ENCODE measurements around the gene RBM14.
"Not testable (repeated sequence)": the region's sequence is repeated elsewhere in the genome, so short reads cannot be mapped to it uniquely, and the experiment has no call there.

The RBM14 gene

DNA sequence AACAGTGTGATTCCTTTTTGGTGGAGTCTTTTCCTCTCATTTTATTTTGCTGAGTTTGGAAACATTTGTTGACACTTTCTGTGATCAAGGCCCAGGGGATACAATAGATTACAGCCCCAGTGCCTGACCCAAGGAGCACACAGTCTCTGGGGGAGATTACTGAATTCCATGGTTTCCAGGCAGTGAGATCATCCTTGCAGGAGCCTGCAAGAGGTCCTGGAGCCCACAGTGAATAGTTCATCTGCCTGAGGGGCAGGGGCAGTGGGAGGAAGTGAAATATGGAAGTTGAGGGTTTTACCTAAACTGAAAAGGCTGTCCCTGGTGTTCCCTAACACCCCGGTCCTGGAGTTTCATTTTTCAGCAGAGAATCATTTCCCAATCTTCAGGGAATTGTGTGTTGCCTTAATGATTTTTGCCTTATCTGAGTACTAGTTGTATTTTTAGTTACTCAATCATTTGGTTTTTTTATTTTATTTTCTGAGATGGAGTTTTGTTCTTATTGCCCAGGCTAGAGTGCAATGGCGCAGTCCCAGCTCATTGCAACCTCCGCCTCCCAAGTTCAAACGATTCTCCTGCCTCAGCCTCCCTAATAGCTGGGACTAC lies 15.7 kb upstream of the RBM14 start:
- no peak overlapping the region for H3K9ac ChIP-seq (ENCODE audit: low read length)
- H3F3A ChIP-seq (ENCODE audit: insufficient read depth) = no peaks in the 10 kb centered on the region
- no peak overlapping the region for H3K4me3 ChIP-seq (ENCODE audit: insufficient read depth, low read length, poor library complexity, severe bottlenecking)
- no peak for TF ChIP-seq EZH2phosphoT487 (conservative IDR thresholded peaks at IDR 0.05; ENCODE audit: low read length)
- TF ChIP-seq, protein P1, sequence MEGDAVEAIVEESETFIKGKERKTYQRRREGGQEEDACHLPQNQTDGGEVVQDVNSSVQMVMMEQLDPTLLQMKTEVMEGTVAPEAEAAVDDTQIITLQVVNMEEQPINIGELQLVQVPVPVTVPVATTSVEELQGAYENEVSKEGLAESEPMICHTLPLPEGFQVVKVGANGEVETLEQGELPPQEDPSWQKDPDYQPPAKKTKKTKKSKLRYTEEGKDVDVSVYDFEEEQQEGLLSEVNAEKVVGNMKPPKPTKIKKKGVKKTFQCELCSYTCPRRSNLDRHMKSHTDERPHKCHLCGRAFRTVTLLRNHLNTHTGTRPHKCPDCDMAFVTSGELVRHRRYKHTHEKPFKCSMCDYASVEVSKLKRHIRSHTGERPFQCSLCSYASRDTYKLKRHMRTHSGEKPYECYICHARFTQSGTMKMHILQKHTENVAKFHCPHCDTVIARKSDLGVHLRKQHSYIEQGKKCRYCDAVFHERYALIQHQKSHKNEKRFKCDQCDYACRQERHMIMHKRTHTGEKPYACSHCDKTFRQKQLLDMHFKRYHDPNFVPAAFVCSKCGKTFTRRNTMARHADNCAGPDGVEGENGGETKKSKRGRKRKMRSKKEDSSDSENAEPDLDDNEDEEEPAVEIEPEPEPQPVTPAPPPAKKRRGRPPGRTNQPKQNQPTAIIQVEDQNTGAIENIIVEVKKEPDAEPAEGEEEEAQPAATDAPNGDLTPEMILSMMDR (IDR thresholded peaks at IDR 0.05; ENCODE audit: insufficient read depth, low read length, poor library complexity, severe bottlenecking) = no peak
- H3K27ac ChIP-seq (ENCODE audit: low read depth, low read length) = no peak overlapping the region
- H4K20me1 ChIP-seq (ENCODE audit: low read depth, low read length) = no peaks in the 10 kb centered on the region
- no peaks in the 10 kb centered on the region for H3K9me3 ChIP-seq (ENCODE audit: insufficient read depth, low read length)
- no peaks in the 10 kb centered on the region for H3K36me3 ChIP-seq (ENCODE audit: low read length)
- H3K79me2 ChIP-seq (ENCODE audit: insufficient read depth, low read length) = no peaks in the 10 kb centered on the region
- H2AFZ ChIP-seq (ENCODE audit: low read depth, low read length, severe bottlenecking) = no peak overlapping the region
- no peaks in the 10 kb centered on the region for H3K9me2 ChIP-seq (replicated peaks; ENCODE audit: insufficient read depth, low read length)
- H3K27me3 ChIP-seq (ENCODE audit: low read length) = no peaks in the 10 kb centered on the region
- no peak overlapping the region for H3K4me2 ChIP-seq (ENCODE audit: low read depth, low read length, poor library complexity, severe bottlenecking)

DNA sequence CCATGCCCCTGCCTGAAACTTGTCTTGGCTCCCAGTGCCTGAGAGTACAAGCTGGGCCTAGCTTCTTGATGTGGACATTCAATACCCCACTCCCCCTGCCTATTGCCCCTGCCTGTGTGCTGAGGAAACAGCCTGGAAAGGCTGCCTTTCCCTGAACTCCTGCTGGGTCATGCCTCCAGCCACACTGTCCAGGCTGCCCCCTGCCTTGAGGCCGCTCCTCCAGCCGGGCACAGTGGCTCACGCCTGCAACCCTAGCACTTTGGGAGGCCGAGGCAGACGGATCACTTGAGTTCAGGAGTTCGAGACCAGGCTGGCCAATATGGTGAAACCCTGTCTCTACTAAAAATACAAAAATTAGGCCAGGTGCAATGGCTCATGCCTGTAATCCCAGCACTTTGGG lies 13.4 kb upstream of the RBM14 start:
- Histone ChIP-seq H3K27me3 (ENCODE audit: low read length) (no peaks in the 10 kb centered on the region), H3F3A (ENCODE audit: insufficient read depth) (no peaks in the 10 kb centered on the region), H3K9ac (ENCODE audit: low read length) (no peak overlapping the region), H3K4me2 (ENCODE audit: low read depth, low read length, poor library complexity, severe bottlenecking) (no peak overlapping the region), H3K4me3 (ENCODE audit: insufficient read depth, low read length, poor library complexity, severe bottlenecking) (no peak overlapping the region), H3K9me3 (ENCODE audit: insufficient read depth, low read length) (no peaks in the 10 kb centered on the region), H2AFZ (ENCODE audit: low read depth, low read length, severe bottlenecking) (no peak overlapping the region), H3K36me3 (ENCODE audit: low read length) (no peaks in the 10 kb centered on the region), H3K9me2 (replicated peaks; ENCODE audit: insufficient read depth, low read length) (no peaks in the 10 kb centered on the region), H3K27ac (ENCODE audit: low read depth, low read length) (no peak overlapping the region), H3K79me2 (ENCODE audit: insufficient read depth, low read length) (no peaks in the 10 kb centered on the region), H4K20me1 (ENCODE audit: low read depth, low read length) (no peaks in the 10 kb centered on the region)
- no peak for TF ChIP-seq EZH2phosphoT487 (conservative IDR thresholded peaks at IDR 0.05; ENCODE audit: low read length)
- TF ChIP-seq, protein P1 (IDR thresholded peaks at IDR 0.05; ENCODE audit: insufficient read depth, low read length, poor library complexity, severe bottlenecking) = no peak

DNA sequence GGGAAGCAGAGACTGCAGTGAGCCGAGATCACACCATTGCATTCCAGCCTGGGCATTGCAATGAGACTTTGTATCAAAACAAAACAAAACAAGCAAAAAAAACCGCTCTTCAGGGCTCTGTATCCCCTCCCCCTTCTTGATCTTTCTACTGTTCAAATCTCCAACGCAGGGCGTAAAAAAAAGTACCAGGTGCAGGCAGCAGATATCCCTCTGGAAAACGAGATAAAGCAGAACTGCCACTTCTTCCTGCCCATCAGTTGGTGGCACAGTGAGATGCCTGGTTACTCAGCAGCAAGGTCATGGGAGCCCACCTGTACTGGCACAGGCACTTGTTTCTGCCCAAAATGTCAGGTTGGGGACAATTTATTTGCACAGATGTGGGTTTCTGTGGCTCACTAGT lies 12.3 kb upstream of the RBM14 start:
- H3K9ac ChIP-seq (ENCODE audit: low read length) = no peak overlapping the region
- no peaks in the 10 kb centered on the region for H3K36me3 ChIP-seq (ENCODE audit: low read length)
- no peaks in the 10 kb centered on the region for H3F3A ChIP-seq (ENCODE audit: insufficient read depth)
- H3K4me2 ChIP-seq (ENCODE audit: low read depth, low read length, poor library complexity, severe bottlenecking) = no peak overlapping the region
- TF ChIP-seq EZH2phosphoT487 (conservative IDR thresholded peaks at IDR 0.05; ENCODE audit: low read length) = no peak
- TF ChIP-seq, protein P1 (IDR thresholded peaks at IDR 0.05; ENCODE audit: insufficient read depth, low read length, poor library complexity, severe bottlenecking) = no peak
- H3K9me3 ChIP-seq (ENCODE audit: insufficient read depth, low read length) = no peaks in the 10 kb centered on the region
- H3K9me2 ChIP-seq (replicated peaks; ENCODE audit: insufficient read depth, low read length) = no peaks in the 10 kb centered on the region
- no peak overlapping the region for H3K27ac ChIP-seq (ENCODE audit: low read depth, low read length)
- H3K27me3 ChIP-seq (ENCODE audit: low read length) = no peaks in the 10 kb centered on the region
- H2AFZ ChIP-seq (ENCODE audit: low read depth, low read length, severe bottlenecking) = no peak overlapping the region
- no peaks in the 10 kb centered on the region for H4K20me1 ChIP-seq (ENCODE audit: low read depth, low read length)
- H3K4me3 ChIP-seq (ENCODE audit: insufficient read depth, low read length, poor library complexity, severe bottlenecking) = no peak overlapping the region
- no peaks in the 10 kb centered on the region for H3K79me2 ChIP-seq (ENCODE audit: insufficient read depth, low read length)

GRCh38 chr11:66606608-66607007 lies 9.8 kb upstream of the RBM14 start:
- not testable (repeated sequence) for H3K9me2 ChIP-seq (replicated peaks; ENCODE audit: insufficient read depth, low read length); H3K27me3 ChIP-seq (ENCODE audit: low read length); H3K4me2 ChIP-seq (ENCODE audit: low read depth, low read length, poor library complexity, severe bottlenecking); H3K9me3 ChIP-seq (ENCODE audit: insufficient read depth, low read length); H3K36me3 ChIP-seq (ENCODE audit: low read length); H3K4me3 ChIP-seq (ENCODE audit: insufficient read depth, low read length, poor library complexity, severe bottlenecking); H3K79me2 ChIP-seq (ENCODE audit: insufficient read depth, low read length); H2AFZ ChIP-seq (ENCODE audit: low read depth, low read length, severe bottlenecking); H4K20me1 ChIP-seq (ENCODE audit: low read depth, low read length); H3K9ac ChIP-seq (ENCODE audit: low read length); H3F3A ChIP-seq (ENCODE audit: insufficient read depth); H3K27ac ChIP-seq (ENCODE audit: low read depth, low read length)

Data from SU-DHL-6 (cell line).